Mesodermal cell (in vitro differentiated cells): ENCODE results near the gene ZNF383. TPM values are rescaled to one million over a fixed set of nuclear protein-coding genes. Genes with fewer than 3 reads are reported as not detected.
"Not testable (repeated sequence)": the region's sequence is repeated elsewhere in the genome, so short reads cannot be mapped to it uniquely, and the experiment has no call there.

Experiments used
- H3K27ac ChIP-seq: 2 replicates; pipeline ENCODE4 v1.7.0; 2013; ENCODE audit warnings: mild to moderate bottlenecking, low read depth, low read length, moderate library complexity; ENCODE audit not compliant: severe bottlenecking
- H3K36me3 ChIP-seq: 2 replicates; pipeline ENCODE4 v1.7.1; 2013; ENCODE audit warnings: mild to moderate bottlenecking, low read length, moderate library complexity; ENCODE audit not compliant: control insufficient read depth, insufficient read depth
- H3K4me1 ChIP-seq: one replicate; pipeline ENCODE4 v1.7.1; 2013; ENCODE audit warnings: mild to moderate bottlenecking, low read length; ENCODE audit not compliant: insufficient read depth, control insufficient read depth, poor library complexity, severe bottlenecking
- H3K4me3 ChIP-seq: 2 replicates; pipeline ENCODE4 v1.7.0; 2013; ENCODE audit warnings: low read length, control low read depth, mild to moderate bottlenecking; ENCODE audit not compliant: insufficient read depth, poor library complexity, severe bottlenecking; ENCODE audit errors: extremely low read depth
- H3K9me3 ChIP-seq: 2 replicates; pipeline ENCODE4 v1.7.1; 2013; ENCODE audit warnings: mild to moderate bottlenecking, low read length, moderate library complexity; ENCODE audit not compliant: control insufficient read depth
- WGBS, 2 experiments: methylation state at CpG; one replicate each; pipeline ENCODE4 v1.1.5; 2013; ENCODE audit warnings: missing lambda C conversion rate in 2 of 2; ENCODE audit not compliant: insufficient coverage in 2 of 2; 5-methylcytosine and 5-hydroxymethylcytosine counted together
- polyA plus RNA-seq, 2 experiments: library from polyadenylated mRNA; stranded (reverse); fragments of 50-300 nt; gene quantifications; one replicate each; pipeline ENCODE4 v1.2.3, GENCODE V29; 2013

The ZNF383 gene
- polyA plus RNA-seq (2013, experiment 1 of 2) = 3.8 TPM
- polyA plus RNA-seq (2013, experiment 2 of 2) = 4.7 TPM

DNA sequence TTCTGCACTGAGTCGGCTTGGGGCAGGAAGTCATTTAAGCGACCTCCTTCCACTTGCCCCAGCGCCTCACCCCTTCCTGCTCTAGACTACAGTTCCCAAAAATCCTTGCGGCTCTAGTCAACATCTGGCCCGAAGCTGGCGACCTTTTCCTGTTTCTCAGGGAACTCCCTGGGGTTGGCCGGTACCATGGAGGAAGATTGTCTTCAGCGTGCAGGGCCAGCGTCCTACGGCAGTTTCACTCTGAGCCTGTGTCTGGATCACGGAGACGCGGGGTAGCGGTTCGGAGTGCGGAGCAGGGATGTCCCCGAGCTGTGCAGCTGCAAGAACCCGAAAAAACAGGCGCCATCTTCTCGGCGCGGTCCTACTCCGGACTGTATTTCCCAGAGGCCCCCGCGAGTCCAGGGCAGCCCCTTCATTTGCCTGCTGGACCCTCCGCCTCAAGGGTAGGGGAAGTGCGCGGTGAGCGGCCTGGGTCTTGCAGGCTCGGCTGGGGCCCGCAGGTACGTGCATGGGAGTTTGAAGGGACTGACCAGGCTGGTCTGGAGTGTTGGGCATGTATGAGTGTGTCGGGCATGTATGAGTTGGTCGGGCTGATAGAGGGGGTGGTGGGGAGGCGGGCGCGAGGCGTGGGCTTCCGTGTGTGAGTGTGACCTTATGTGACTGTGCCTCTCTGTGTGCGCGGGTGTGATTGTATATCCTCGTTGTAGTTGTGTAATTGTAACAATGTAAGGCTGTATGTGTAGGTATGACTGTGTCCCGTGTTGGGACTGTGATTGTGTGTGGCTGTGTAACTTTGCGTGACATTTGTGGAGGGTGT lies at the start of gene ZNF383:
ZNF383 (plus strand) TSS at position 440 of the 817 bp plus-strand sequence. CDS start 12,240 bp downstream, outside the sequence.
- H3K4me3 ChIP-seq = peak within 1 kb of the TSS; percentile 82
- H3K9me3 ChIP-seq = peaks cover 10% of the 10 kb centered on the region
- WGBS, 2 experiments = 0% methylated on average over 38 to 44 of the region's 44 CpGs
- H3K27ac ChIP-seq = peak within 1 kb of the TSS; percentile 87
- peaks cover 25% of the 10 kb centered on the region for H3K36me3 ChIP-seq
- H3K4me1 ChIP-seq = no peaks in the 10 kb centered on the region

DNA sequence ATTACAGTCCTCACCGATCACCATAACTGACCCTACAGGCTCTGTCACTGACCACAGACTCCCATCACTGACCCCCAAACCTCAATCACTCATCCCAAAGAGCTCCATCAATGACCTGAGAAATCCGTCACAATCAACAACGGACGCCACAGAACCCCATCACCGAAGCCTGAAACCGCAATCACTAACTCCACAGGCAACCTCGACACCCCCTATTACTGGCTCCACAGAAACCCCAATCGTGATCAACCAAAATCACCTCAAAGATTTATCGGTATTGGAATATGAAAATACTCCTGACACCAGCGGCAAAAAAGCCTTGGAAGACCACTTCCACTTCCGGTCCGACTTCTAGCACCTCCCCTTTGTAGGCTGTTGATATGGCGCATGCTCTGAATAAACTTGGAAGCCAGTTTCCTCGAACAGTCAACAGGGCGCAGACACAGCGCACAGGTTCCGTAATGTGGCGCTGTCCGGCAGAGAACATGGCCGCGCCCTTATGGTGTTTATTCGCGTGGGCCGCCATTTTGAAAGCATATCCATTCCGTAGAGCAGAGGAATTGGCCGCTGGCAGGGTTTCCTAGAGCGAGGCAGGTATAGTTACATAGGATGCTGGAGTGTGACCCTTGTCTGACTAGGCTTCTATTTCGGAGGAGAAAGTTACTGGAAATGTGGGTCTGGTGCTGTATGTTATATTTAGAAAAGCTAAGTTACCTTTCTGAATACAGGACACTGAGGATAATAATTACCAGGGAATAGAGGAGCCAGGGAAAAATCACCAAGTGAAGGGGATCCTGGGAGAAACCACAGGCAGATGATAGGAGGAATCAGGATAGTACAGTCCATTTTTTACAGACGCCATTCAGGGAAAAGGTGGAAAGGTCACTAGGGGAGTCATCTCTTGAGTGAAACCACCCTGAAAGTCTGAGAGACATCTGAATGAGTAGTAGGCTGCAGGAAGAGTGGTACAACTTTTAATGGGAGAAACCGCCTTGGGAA lies 45.3 kb upstream of the ZNF383 start, which contains the start of gene ZNF585A:
ZNF585A (minus strand) TSS at position 328 of the 999 bp plus-strand sequence. CDS start 2,785 bp downstream, outside the sequence.
- 17 to 20% methylated on average over 19 to 27 of the region's 30 CpGs for WGBS, 2 experiments
- Histone ChIP-seq H3K27ac (peak within 1 kb of the TSS; percentile 23), H3K4me1 (no peaks in the 10 kb centered on the region), H3K4me3 (peak within 1 kb of the TSS; percentile 64), H3K9me3 (peaks cover 37% of the 10 kb centered on the region), H3K36me3 (peaks cover 11% of the 10 kb centered on the region)

DNA sequence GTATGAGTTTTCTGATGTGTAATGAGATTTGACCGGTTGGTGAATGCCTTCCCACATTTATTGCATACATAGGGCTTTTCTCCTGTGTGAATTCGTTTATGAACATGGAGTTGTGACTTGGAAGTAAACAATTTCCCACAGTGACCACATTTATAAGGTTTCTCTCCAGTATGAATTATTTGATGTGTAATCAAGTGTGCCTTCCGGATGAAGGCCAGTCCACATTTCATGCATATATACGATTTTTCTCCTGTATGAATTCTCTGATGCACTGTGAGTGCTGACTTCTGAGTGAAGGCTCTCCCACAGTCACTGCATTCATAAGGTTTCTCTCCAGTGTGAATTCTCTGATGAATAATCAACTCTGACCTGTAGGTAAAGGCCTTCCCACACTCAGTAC lies 31.9 kb upstream of the ZNF383 start:
- H3K4me1 ChIP-seq, H3K27ac ChIP-seq, H3K36me3 ChIP-seq, H3K4me3 ChIP-seq: not testable (repeated sequence)
- 40% methylated on average over 1 of the region's 4 CpGs; no CpG with 5 or more reads in 1 of the 2 experiments for WGBS, 2 experiments
- peaks cover 33% of the 10 kb centered on the region for H3K9me3 ChIP-seq

DNA sequence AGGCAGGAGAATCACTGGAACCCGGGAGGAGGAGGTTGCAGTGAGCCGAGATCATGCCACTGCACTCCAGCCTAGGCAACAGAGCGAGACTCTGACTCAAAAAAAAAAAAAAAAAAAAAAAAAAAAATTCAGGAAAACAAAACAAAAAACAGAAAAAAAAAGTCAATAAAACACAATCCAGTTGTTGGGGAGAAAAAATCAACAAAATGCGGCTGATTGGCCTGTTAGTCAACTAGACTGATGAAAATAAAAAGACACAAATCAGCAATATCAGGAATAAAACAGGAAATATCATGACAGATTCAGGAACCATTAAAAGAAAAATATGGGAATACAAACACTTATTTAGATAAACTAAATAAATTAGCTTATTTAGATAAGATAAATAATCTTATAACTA lies 22.8 kb upstream of the ZNF383 start:
- not testable (repeated sequence) for H3K4me3 ChIP-seq, H3K4me1 ChIP-seq, H3K27ac ChIP-seq, H3K36me3 ChIP-seq
- WGBS, 2 experiments = no CpG with 5 or more reads among the region's 4 CpGs
- peaks cover 16% of the 10 kb centered on the region for H3K9me3 ChIP-seq

DNA sequence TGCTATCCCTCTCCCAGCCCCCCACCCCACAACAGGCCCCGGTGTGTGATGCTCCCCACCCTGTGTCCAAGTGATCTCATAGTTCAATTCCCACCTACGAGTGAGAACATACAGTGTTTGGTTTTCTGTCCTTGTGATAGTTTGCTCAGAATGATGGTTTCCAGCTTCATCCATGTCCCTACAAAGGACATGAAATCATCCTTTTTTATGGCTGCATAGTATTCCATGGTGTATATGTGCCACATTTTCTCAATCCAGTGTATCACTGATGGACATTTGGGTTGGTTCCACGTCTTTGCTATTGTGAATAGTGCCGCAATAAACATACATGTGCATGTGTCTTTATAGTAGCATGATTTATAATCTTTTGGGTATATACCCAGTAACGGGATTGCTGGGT lies 20.9 kb upstream of the ZNF383 start:
- H3K9me3 ChIP-seq, H3K4me1 ChIP-seq, H3K27ac ChIP-seq, H3K4me3 ChIP-seq, H3K36me3 ChIP-seq: not testable (repeated sequence)
- WGBS, 2 experiments = 83% methylated on average over 1 of the region's 5 CpGs; no CpG with 5 or more reads in 1 of the 2 experiments

DNA sequence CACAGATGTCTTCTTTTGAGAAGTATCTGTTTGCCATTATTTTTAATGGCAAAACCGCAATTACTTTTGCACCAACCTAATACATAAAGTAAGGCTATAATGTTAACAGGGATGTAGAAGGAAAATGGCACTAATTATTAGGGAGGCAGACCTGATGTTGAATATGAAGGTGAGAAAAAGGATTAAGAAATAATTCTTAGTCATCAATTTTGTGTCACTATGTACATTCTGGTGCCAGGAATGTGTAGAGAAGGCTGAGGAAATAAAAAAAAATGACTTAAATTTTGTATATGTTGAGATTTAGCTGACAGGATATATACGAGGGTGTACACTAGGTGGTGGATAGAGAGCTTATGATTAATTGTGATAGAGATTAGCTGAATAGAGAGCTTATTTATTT lies 20.2 kb upstream of the ZNF383 start:
- no peak overlapping the region for H3K4me3 ChIP-seq
- H3K27ac ChIP-seq = no peak overlapping the region
- H3K9me3 ChIP-seq = peaks cover 8% of the 10 kb centered on the region
- H3K4me1 ChIP-seq = no peaks in the 10 kb centered on the region
- WGBS, 2 experiments = 80% methylated on average over 1 of the region's 2 CpGs; no CpG with 5 or more reads in 1 of the 2 experiments
- no peaks in the 10 kb centered on the region for H3K36me3 ChIP-seq

DNA sequence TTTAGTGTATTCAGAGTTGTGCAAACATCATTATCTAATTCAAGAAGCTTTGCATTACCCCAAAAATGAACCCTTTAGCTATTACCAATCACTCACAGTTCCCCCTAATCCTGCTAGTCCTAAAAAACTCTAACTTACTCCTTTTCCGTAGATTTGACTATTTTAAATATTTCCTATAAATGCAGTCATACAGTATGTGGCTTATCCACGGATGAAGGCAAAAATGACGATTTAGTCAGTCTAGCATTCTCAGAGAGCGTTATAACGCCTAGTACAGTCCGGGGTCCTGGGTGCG lies 587 bp upstream of the ZNF383 start:
- Histone ChIP-seq H3K36me3 (peaks cover 21% of the 10 kb centered on the region), H3K9me3 (peaks cover 10% of the 10 kb centered on the region), H3K4me3 (peak overlapping the region; percentile 82), H3K27ac (peak overlapping the region; percentile 87), H3K4me1 (no peaks in the 10 kb centered on the region)
- 0 to 7% methylated on average over 4 to 6 of the region's 7 CpGs for WGBS, 2 experiments

DNA sequence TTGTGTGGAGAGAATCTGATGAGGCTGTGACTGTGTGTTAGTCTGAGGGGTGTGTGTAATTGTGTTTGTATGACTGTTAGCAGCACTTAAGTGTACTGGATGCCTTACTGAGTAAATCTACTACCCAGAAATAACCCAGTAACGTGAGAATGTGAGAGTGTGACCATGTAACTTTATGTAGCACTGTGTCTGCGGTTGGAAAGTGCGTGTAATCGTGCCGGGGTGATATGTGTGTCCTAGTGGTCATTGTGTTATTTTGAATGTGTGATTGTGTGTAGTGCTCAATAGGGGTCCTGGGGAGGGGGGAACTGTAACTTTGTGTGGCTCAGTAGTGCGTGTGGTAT lies 550 bp downstream of the ZNF383 start:
- H3K27ac ChIP-seq = no peak overlapping the region
- peaks cover 14% of the 10 kb centered on the region for H3K9me3 ChIP-seq
- no peaks in the 10 kb centered on the region for H3K4me1 ChIP-seq
- WGBS, 2 experiments = 58 to 77% methylated on average over 5 to 6 of the region's 6 CpGs
- peak overlapping the region; percentile 82 for H3K4me3 ChIP-seq
- H3K36me3 ChIP-seq = peaks cover 25% of the 10 kb centered on the region

DNA sequence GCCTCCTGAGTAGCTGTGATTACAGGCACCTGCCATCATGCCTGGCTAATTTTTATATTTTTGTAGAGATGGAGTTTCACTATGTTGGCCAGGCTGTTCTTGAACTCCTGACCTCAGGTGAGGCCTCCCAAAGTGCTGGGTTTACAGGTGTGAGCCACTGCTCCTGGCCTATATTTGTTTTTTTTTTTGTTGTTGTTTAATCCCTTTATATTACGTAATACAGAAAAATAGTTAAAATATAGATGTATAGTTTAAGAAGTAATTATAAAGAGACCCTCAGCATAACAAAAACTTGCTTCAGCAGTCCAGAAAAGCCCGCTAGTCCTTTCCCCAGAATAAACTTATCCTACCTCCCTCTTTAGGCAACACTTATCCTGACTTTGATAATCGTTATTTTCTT lies 2.4 kb downstream of the ZNF383 start:
- 100% methylated on average over 1 of the region's 3 CpGs; no CpG with 5 or more reads in 1 of the 2 experiments for WGBS, 2 experiments
- H3K4me1 ChIP-seq = no peaks in the 10 kb centered on the region
- peaks cover 36% of the 10 kb centered on the region for H3K36me3 ChIP-seq
- H3K9me3 ChIP-seq = peaks cover 8% of the 10 kb centered on the region
- H3K4me3 ChIP-seq = no peak overlapping the region
- no peak overlapping the region for H3K27ac ChIP-seq

DNA sequence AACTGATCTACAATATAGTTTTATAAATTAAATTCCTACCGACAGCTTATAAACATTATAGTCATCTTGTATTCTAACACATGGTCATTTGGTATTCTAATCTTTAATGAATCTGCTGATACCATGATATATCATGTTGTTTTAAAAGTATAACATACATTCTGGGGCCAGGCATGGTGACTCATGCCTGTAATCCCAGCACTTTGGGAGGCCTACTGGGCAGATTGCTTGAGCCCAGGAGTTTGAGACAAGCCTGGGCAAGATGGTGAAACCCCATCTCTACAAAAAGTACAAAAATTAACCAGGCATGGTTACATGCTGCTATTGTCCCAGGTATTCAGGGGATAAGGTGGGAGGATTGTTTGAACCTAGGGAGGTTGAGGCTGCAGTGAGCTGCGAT lies 3.1 kb downstream of the ZNF383 start:
- Histone ChIP-seq H3K36me3 (peaks cover 44% of the 10 kb centered on the region), H3K9me3 (peaks cover 3% of the 10 kb centered on the region), H3K4me1 (no peaks in the 10 kb centered on the region), H3K27ac (no peak overlapping the region), H3K4me3 (no peak overlapping the region)
- WGBS, 2 experiments = no CpG with 5 or more reads among the region's 2 CpGs
